H1 (cell line): ENCODE results near the gene CLCF1. TPM values are rescaled to one million over a fixed set of nuclear protein-coding genes. Genes with fewer than 3 reads are reported as not detected.

ENCODE experiments used
- CTCF ChIA-PET: fragments of 300-600 bp; sonication (Branson Sonifier 250); formaldehyde crosslinking; loops from one replicate; lab custom pipeline; 2021; ENCODE audit not compliant: partially characterized antibody; lab: Charles Lee
- POLR2A ChIA-PET: fragments of 300-600 bp; sonication (Branson Sonifier 250); formaldehyde crosslinking; loops from one replicate; lab custom pipeline; 2021; ENCODE audit warnings: inconsistent platforms; ENCODE audit not compliant: partially characterized antibody; lab: Charles Lee
- DNase-seq, 2 experiments: peaks; one replicate each; pipeline versions ENCODE4 v3.0.0 to v3.0.0-alpha.2; 2010 to 2022; ENCODE audit warnings: low spot score in 2 of 2, low read depth in 1 of 2, mixed read lengths in 1 of 2
- FAIRE-seq: peaks from 2 replicates; lab custom pipeline; 2011; peaks lifted over from hg19 to GRCh38; lab: Jason Lieb, UNC
- H2AFZ ChIP-seq: 2 replicates; pipeline ENCODE4 v1.8.1; 2012; ENCODE audit warnings: low read length, inconsistent platforms
- H2AK5ac ChIP-seq: 2 replicates; pipeline ENCODE4 v1.6.1; 2013; ENCODE audit warnings: low read depth, low read length
- H2BK120ac ChIP-seq: replicated peaks from 2 replicates; pipeline ENCODE3; 2013; ENCODE audit warnings: low read depth, low read length, inconsistent platforms
- H2BK12ac ChIP-seq: 2 replicates; pipeline ENCODE4 v1.6.1; 2013; ENCODE audit warnings: low read depth, low read length
- H2BK15ac ChIP-seq: 2 replicates; pipeline ENCODE4 v1.6.1; 2013; ENCODE audit warnings: low read length
- H2BK20ac ChIP-seq: 2 replicates; pipeline ENCODE4 v1.6.1; 2013; ENCODE audit warnings: low read length
- H2BK5ac ChIP-seq: 2 replicates; pipeline ENCODE4 v1.6.1; 2013; ENCODE audit warnings: low read depth, low read length
- H3K14ac ChIP-seq: 2 replicates; pipeline ENCODE4 v1.6.1; 2013; ENCODE audit warnings: inconsistent platforms; ENCODE audit not compliant: insufficient read length
- H3K18ac ChIP-seq: 2 replicates; pipeline ENCODE4 v1.6.1; 2013; ENCODE audit warnings: low read length; ENCODE audit errors: extremely low read depth
- H3K23ac ChIP-seq: 2 replicates; pipeline ENCODE4 v1.6.1; 2013; ENCODE audit warnings: inconsistent platforms; ENCODE audit not compliant: insufficient read length
- H3K23me2 ChIP-seq: 2 replicates; pipeline ENCODE4 v1.6.1; 2013; ENCODE audit warnings: low read depth, low read length
- H3K27ac ChIP-seq: 2 replicates; pipeline ENCODE4 v1.6.1; 2011; ENCODE audit warnings: low read depth, low read length, inconsistent platforms
- H3K27me3 ChIP-seq, 4 experiments: replicated peaks in 1 of 4; 1 replicate in 1 of 4; 2 replicates in 3 of 4; pipeline versions ENCODE4 v1.6.1 to v1.8.1; 2011 to 2013; ENCODE audit warnings: low read length in 3 of 4, mild to moderate bottlenecking in 3 of 4, inconsistent platforms in 2 of 4, mixed read lengths in 2 of 4, moderate library complexity in 1 of 4; ENCODE audit not compliant: control insufficient read depth in 3 of 4, insufficient read depth in 3 of 4; ENCODE audit errors: extremely low read depth in 1 of 4
- H3K36me3 ChIP-seq, 4 experiments: 2 replicates each; pipeline versions ENCODE4 v1.6.1 to v1.8.1; 2011 to 2013; ENCODE audit warnings: mild to moderate bottlenecking in 4 of 4, low read length in 3 of 4, moderate library complexity in 2 of 4, control low read depth in 1 of 4, inconsistent platforms in 1 of 4; ENCODE audit not compliant: insufficient read depth in 4 of 4, control insufficient read depth in 2 of 4
- H3K4ac ChIP-seq: replicated peaks from 2 replicates; pipeline ENCODE3; 2013; ENCODE audit warnings: low read length, low read depth, mixed read lengths, inconsistent platforms; ENCODE audit not compliant: insufficient read length
- H3K4me1 ChIP-seq, 4 experiments: replicated peaks in 1 of 4; 1 replicate in 1 of 4; 2 replicates in 3 of 4; pipeline versions ENCODE4 v1.6.1 to v1.8.1; 2011 to 2013; ENCODE audit warnings: low read length in 3 of 4, inconsistent platforms in 2 of 4, mixed read lengths in 1 of 4; ENCODE audit not compliant: insufficient read depth in 4 of 4, control insufficient read depth in 3 of 4
- H3K4me2 ChIP-seq, 2 experiments: 2 replicates each; pipeline versions ENCODE4 v1.6.1 to v1.8.1; 2011 to 2013; ENCODE audit warnings: low read depth in 2 of 2, low read length in 2 of 2, control low read depth in 1 of 2, inconsistent platforms in 1 of 2, mild to moderate bottlenecking in 1 of 2; ENCODE audit not compliant: insufficient read depth in 1 of 2
- H3K4me3 ChIP-seq, 4 experiments: fragments of 200-600, 300-600 bp in 1 of 4; sonication (generic), shearing (Covaris generic), sonication (Bioruptor Twin) in 1 of 4; 2 replicates each; pipeline versions ENCODE4 v1.5.1 to v1.8.1; 2011 to 2016; ENCODE audit warnings: low read length in 4 of 4, low read depth in 3 of 4, control low read depth in 2 of 4, inconsistent platforms in 2 of 4, mild to moderate bottlenecking in 2 of 4, mixed read lengths in 1 of 4, moderate library complexity in 1 of 4; ENCODE audit not compliant: insufficient read depth in 2 of 4; ENCODE audit errors: extremely low read depth in 1 of 4
- H3K56ac ChIP-seq: replicated peaks from 2 replicates; pipeline ENCODE3; 2013; ENCODE audit warnings: low read depth, mild to moderate bottlenecking, mixed read lengths, low read length, inconsistent platforms; ENCODE audit not compliant: insufficient read length
- H3K79me1 ChIP-seq: 2 replicates; pipeline ENCODE4 v1.6.1; 2013; ENCODE audit warnings: low read depth, low read length, control low read depth
- H3K79me2 ChIP-seq, 2 experiments: 2 replicates each; pipeline versions ENCODE4 v1.6.1 to v1.8.1; 2012 to 2013; ENCODE audit warnings: low read length in 2 of 2, mild to moderate bottlenecking in 2 of 2, inconsistent platforms in 1 of 2; ENCODE audit not compliant: insufficient read depth in 2 of 2, control insufficient read depth in 1 of 2
- H3K9ac ChIP-seq, 4 experiments: replicated peaks in 1 of 4; 1 replicate in 1 of 4; 2 replicates in 3 of 4; pipeline versions ENCODE4 v1.6.1 to v1.8.1; 2011 to 2013; ENCODE audit warnings: low read depth in 3 of 4, low read length in 3 of 4, control low read depth in 2 of 4, mild to moderate bottlenecking in 2 of 4, moderate library complexity in 2 of 4, inconsistent platforms in 1 of 4; ENCODE audit errors: extremely low read depth in 1 of 4
- H3K9me3 ChIP-seq, 2 experiments: 2 replicates each; pipeline versions ENCODE4 v1.6.1 to v1.8.1; 2012 to 2013; ENCODE audit warnings: mild to moderate bottlenecking in 2 of 2, moderate library complexity in 2 of 2, control low read depth in 1 of 2, inconsistent platforms in 1 of 2, low read depth in 1 of 2, low read length in 1 of 2, mixed read lengths in 1 of 2; ENCODE audit not compliant: insufficient read depth in 2 of 2
- H4K20me1 ChIP-seq, 2 experiments: replicated peaks in 1 of 2; 2 replicates each; pipeline versions ENCODE3 to v1.8.1; 2011 to 2013; ENCODE audit warnings: inconsistent platforms in 2 of 2, low read length in 2 of 2, mild to moderate bottlenecking in 1 of 2; ENCODE audit not compliant: insufficient read depth in 2 of 2, control insufficient read depth in 1 of 2
- H4K5ac ChIP-seq: 2 replicates; pipeline ENCODE4 v1.6.1; 2013; ENCODE audit warnings: low read length, low read depth, mixed read lengths, inconsistent platforms; ENCODE audit not compliant: insufficient read length
- H4K8ac ChIP-seq: 2 replicates; pipeline ENCODE4 v1.8.0; 2013; ENCODE audit warnings: mild to moderate bottlenecking, moderate library complexity, low read length, inconsistent platforms; ENCODE audit not compliant: insufficient read depth; ENCODE audit errors: extremely low read depth
- H4K91ac ChIP-seq: replicated peaks from 2 replicates; pipeline ENCODE3; 2013; ENCODE audit warnings: low read length, mixed read lengths, inconsistent platforms; ENCODE audit not compliant: insufficient read length
- CBX8 ChIP-seq: fragments of 300-800, 300-1000 bp; sonication (generic); IDR thresholded peaks from 2 replicates; pipeline ENCODE4 v1.7.1; 2016; ENCODE audit warnings: low read depth, low read length, borderline replicate concordance
- CHD1 ChIP-seq: IDR thresholded peaks from 2 replicates; pipeline ENCODE4 v1.6.1; 2012; ENCODE audit warnings: low read depth, low read length, improper control_type of control experiment
- CTBP2 ChIP-seq: IDR thresholded peaks from 2 replicates; pipeline ENCODE4 v1.7.0; 2011; ENCODE audit warnings: borderline replicate concordance, mild to moderate bottlenecking, moderate library complexity, mixed read lengths, low read length; ENCODE audit not compliant: insufficient read depth, insufficient read length
- GABPA ChIP-seq: IDR thresholded peaks from 2 replicates; pipeline ENCODE4 v1.6.1; 2011; ENCODE audit warnings: mild to moderate bottlenecking, low read length, moderate library complexity, borderline replicate concordance; ENCODE audit not compliant: insufficient read depth
- NRF1 ChIP-seq: IDR thresholded peaks from 2 replicates; pipeline ENCODE4 v1.6.1; 2011; ENCODE audit warnings: mild to moderate bottlenecking, low read depth, low read length, improper control_type of control experiment
- SIN3A ChIP-seq, 2 experiments: IDR thresholded peaks in 1 of 2; conservative IDR thresholded peaks in 1 of 2; 2 replicates each; pipeline ENCODE4 v1.6.1; 2011 to 2012; ENCODE audit warnings: low read length in 2 of 2, improper control_type of control experiment in 1 of 2, low read depth in 1 of 2, mild to moderate bottlenecking in 1 of 2
- SP4 ChIP-seq: IDR thresholded peaks from 2 replicates; pipeline ENCODE4 v1.6.1; 2012; ENCODE audit warnings: low read length, inconsistent platforms
- TAF1 ChIP-seq: IDR thresholded peaks from 2 replicates; pipeline ENCODE4 v1.6.1; 2011; ENCODE audit warnings: mild to moderate bottlenecking, low read depth, low read length
- TAF7 ChIP-seq: optimal IDR thresholded peaks from 2 replicates; pipeline ENCODE3; 2011; ENCODE audit warnings: low read depth, mild to moderate bottlenecking, inconsistent platforms, low read length, moderate library complexity, borderline replicate concordance
- YY1 ChIP-seq: IDR thresholded peaks from 2 replicates; pipeline ENCODE4 v1.6.1; 2011; ENCODE audit warnings: low read depth, mild to moderate bottlenecking, low read length
- WGBS, 2 experiments: shearing (Covaris generic) in 1 of 2; methylation state at CpG; one replicate each; pipeline versions ENCODE4 v1.1.6 to v1.1.7; 2013 to 2015; ENCODE audit warnings: low lambda C conversion rate in 2 of 2, mixed read lengths in 2 of 2, inconsistent platforms in 1 of 2, low coverage in 1 of 2, missing lambda C conversion rate in 1 of 2; ENCODE audit not compliant: insufficient replicate concordance in 2 of 2, insufficient coverage in 1 of 2, insufficient read length in 1 of 2; ENCODE audit errors: extremely low coverage in 1 of 2, missing lambda C conversion rate in 1 of 2; 5-methylcytosine and 5-hydroxymethylcytosine counted together
- polyA plus RNA-seq, 7 experiments: library from polyadenylated mRNA; depleted of rRNA in 3 of 7; stranded (reverse) in 5 of 7; unstranded in 2 of 7; fragments of >200 nt in 5 of 7; fragments of 200-250 nt in 2 of 7; gene quantifications; 1 replicate in 5 of 7; 2 replicates in 1 of 7; 4 replicates in 1 of 7; pipeline versions ENCODE4 v1.2.1 to v1.2.3, GENCODE V29; 2011 to 2013; ENCODE audit warnings: missing spikeins in 2 of 7, mixed read lengths in 2 of 7
- total RNA-seq: library from RNA; stranded (reverse); fragmentation: NEBNext Ultra II Directional; extraction: Animal tissue kit (Norgen Biotek cat#: 25700); gene quantifications from 2 replicates; pipeline ENCODE4 v1.2.1, GENCODE V29; 2021

Gene CLCF1
- total and polyA plus RNA-seq, 2 of the 8 experiments (the other 6 are each of a cell fraction or from before 2014, with no cell fraction given) = 0.32 to 1.2 TPM

- Histone ChIP-seq H3K27ac (no peak overlapping the region), H3K4me3 (no peak overlapping the region), H3K18ac (no peak overlapping the region; the same call in 1 of the 2 replicates), H2AFZ (0 out of 2 replicates have a peak overlapping the region, but pooled peaks have one; percentile 74), H3K36me3 (no peaks in the 10 kb centered on the region), H2BK5ac (peak overlapping the region; percentile 52; the same call in 1 of the 2 replicates), H4K8ac (0 out of 2 replicates have a peak overlapping the region, but pooled peaks have one; percentile 52), H4K20me1 (no peaks in the 10 kb centered on the region), H4K5ac (no peak overlapping the region), H3K23me2 (peaks cover 8% of the 10 kb centered on the region; the same call in 1 of the 2 replicates), H3K56ac (no peak overlapping the region), H2AK5ac (no peak overlapping the region), H3K4me2 (peak overlapping the region in 1 of 2 experiments; percentile 10; a peak in 1 of 4 replicates), H3K79me1 (peaks cover 2% of the 10 kb centered on the region; the same call in 1 of the 2 replicates), H3K4me1 (peaks cover 0 to 18% (median 15%) of the 10 kb centered on the region in 4 experiments; a peak in 6 of 7 replicates), H4K91ac (peak overlapping the region; percentile 57), H3K79me2 (no peaks in the 10 kb centered on the region), H2BK12ac (peak overlapping the region; percentile 91), H3K27me3 (no peaks in the 10 kb centered on the region; a peak in 1 of 7 replicates), H3K9ac (0 out of 7 replicates have a peak overlapping the region, but pooled peaks of 1 of the 4 experiments have one; percentile 13), H3K14ac (no peak overlapping the region), H2BK15ac (no peak overlapping the region), H2BK20ac (peak overlapping the region; percentile 8), H2BK120ac (no peak overlapping the region), H3K4ac (no peak overlapping the region), H3K9me3 (no peaks in the 10 kb centered on the region), H3K23ac (no peak overlapping the region)
- FAIRE-seq (no peak), DNase-seq (peak in 1 of 2 experiments; percentile 84)
- CTCF ChIA-PET = interaction anchor here (0.7 to 20.0 kb wide), 14 partner anchors 11 to 327 kb away, joined by 3 to 1305 read pairs (median 4); partner anchors contain the start of genes CDK2AP2, CLCF1, PPP1CA and RAD9A
- 32% methylated on average over 3 of the region's 3 CpGs; no CpG with 5 or more reads in 1 of the 2 experiments for WGBS, 2 experiments
- POLR2A ChIA-PET = interaction anchor here (0.9 to 1.7 kb wide), 7 partner anchors 9 to 283 kb away, joined by 3 to 6 read pairs (median 3); partner anchors contain the start of gene RAD9A
- TF ChIP-seq YY1 (peak; percentile 51; the same call in 1 of the 2 replicates), GABPA (peak; percentile 63; the same call in 1 of the 2 replicates), CBX8 (no peak), TAF7 (peak; percentile 43), SP4 (0 out of 2 replicates have a peak, but pooled peaks have one; percentile 59), SIN3A (conservative IDR thresholded peaks at IDR 0.05 in 1 of 2, IDR thresholded peaks at IDR 0.05 in 1 of 2; ENCODE audit: low read depth in 1 of 2, low read length in 2 of 2) (peak; percentile 55 to 71; a peak in 2 of 4 replicates), CHD1 (no peak), CTBP2 (no peak), TAF1 (0 out of 2 replicates have a peak, but pooled peaks have one; percentile 16), NRF1 (no peak)
Observed at GRCh38 chr11:67356864-67357561, 16.4 kb downstream of the CLCF1 start.
